Measurements from ENCODE around the gene CYTH3.
"Not testable (repeated sequence)": the region's sequence is repeated elsewhere in the genome, so short reads cannot be mapped to it uniquely, and the experiment has no call there.

The CYTH3 gene, protein sequence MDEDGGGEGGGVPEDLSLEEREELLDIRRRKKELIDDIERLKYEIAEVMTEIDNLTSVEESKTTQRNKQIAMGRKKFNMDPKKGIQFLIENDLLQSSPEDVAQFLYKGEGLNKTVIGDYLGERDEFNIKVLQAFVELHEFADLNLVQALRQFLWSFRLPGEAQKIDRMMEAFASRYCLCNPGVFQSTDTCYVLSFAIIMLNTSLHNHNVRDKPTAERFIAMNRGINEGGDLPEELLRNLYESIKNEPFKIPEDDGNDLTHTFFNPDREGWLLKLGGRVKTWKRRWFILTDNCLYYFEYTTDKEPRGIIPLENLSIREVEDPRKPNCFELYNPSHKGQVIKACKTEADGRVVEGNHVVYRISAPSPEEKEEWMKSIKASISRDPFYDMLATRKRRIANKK

DNA sequence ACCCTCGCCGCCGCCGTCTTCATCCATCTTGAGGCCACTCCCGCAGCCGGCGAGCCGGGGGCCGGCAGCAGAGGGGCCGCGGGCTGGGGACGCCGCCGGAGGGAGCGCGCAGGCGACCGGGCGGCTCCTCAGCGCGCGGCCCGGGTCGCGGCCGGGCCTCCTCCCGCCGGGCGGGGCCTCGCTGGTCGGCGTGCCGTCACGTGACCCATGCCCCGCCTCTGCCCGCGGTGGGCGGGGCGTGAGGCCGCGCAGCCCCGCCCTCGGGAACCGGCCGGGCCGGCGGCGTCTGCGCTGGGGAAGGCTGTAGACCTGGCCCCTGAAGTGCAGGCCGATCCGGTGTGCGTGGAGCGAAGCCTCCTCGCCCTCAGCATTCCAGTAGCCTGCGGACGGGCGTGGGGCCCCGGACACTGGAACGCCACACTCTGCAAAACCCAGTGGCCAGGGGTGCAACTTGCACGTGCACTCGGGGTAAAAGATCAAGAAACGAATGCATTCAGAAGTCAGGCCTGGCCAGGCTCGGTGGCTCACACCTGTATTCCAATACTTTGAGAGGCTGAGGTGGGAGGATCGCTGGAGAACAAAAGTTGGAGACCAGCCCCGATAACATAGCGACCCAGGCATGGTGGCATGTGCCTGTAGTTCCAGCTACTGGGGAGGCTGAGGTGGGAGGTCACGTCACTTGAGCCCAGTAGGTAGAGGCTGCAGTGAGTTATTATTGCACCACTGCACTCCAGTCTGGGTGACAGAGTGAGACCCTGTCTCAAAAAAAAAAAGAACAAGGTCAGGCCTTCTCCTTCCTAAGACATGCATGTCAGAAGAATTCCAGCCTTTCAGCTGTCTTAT is at the start of gene CYTH3:
TSS of gene CYTH3 (minus strand) at position 144 of the 843 bp plus-strand sequence. CDS start at position 27, 117 bp downstream.
- Histone ChIP-seq H3K4me3 (ENCODE audit: low read length in 2 of 2) (peak within 1 kb of the TSS; percentile 85 to 89), H3K27ac (ENCODE audit: low read length) (peak within 1 kb of the TSS; percentile 37), H3K9ac (ENCODE audit: low read length in 2 of 2) (peak within 1 kb of the TSS; percentile 70 to 78), H3K27me3 (ENCODE audit: control insufficient read depth in 1 of 2, insufficient read depth in 2 of 2, low read length in 2 of 2) (no peaks in the 10 kb centered on the region), H3K4me1 (ENCODE audit: control insufficient read depth, insufficient read depth, low read length) (peaks cover 25% of the 10 kb centered on the region), H3K9me3 (ENCODE audit: control insufficient read depth in 2 of 2, low read length in 2 of 2) (no peaks in the 10 kb centered on the region), H3K36me3 (ENCODE audit: control insufficient read depth in 2 of 2, insufficient read depth in 2 of 2, low read length in 2 of 2) (no peaks in the 10 kb centered on the region)

DNA sequence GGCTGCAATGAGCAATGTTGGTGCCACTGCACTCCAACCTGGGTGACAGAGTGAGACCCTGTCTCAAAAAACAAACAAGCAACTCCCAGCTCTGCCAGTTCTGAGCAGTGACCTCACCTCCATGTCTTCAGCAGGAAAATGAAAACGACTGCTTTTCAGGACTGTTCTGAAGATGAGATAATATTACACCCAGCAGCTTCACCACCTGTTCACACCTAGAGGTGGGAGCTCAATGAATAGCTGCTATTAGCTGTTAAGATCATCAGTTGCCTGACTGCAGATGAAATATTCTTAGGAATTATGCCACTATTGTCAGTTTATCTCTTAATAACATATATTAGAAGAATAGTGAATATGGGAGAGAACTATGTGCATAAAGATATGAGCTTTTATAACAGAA is 48.4 kb upstream of the CYTH3 start:
- Histone ChIP-seq H3K27me3 (ENCODE audit: control insufficient read depth in 1 of 2, insufficient read depth in 2 of 2, low read length in 2 of 2) (no peaks in the 10 kb centered on the region), H3K4me1 (ENCODE audit: control insufficient read depth, insufficient read depth, low read length) (no peaks in the 10 kb centered on the region), H3K9me3 (ENCODE audit: control insufficient read depth in 2 of 2, low read length in 2 of 2) (no peaks in the 10 kb centered on the region), H3K4me3 (ENCODE audit: low read length in 2 of 2) (no peak overlapping the region), H3K9ac (ENCODE audit: low read length in 2 of 2) (no peak overlapping the region), H3K36me3 (ENCODE audit: control insufficient read depth in 2 of 2, insufficient read depth in 2 of 2, low read length in 2 of 2) (no peaks in the 10 kb centered on the region), H3K27ac (ENCODE audit: low read length) (no peak overlapping the region)

DNA sequence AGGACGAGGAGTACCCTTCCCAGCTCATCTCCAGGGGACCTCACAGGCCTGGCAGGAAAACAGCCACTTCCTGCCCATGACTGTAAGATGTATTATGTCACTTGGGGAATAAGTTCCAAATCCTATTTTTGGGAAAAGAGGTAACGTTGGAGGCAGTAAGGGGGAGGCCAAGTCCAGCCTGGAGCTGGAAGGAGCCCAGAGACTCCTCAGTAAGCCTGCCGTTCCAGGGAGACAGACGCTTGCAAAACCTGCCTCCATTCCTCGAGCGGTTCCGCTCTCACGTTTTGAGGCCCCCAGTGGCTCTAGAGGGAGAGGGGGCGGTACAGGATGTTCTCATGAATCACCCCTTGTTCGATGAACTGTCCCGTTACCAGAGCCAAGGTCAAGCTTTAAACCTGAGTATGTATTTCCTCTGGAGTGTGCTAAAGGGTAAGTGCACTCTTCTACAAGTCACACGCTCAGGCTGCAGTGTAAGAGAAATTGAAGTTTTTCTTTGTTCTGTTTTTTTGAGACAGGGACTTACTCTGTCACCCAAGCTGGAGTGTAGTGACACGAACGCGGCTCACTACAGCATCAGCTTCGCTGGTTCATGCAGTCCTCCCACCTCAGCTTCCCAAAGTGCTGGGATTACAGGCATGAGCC is 45.5 kb upstream of the CYTH3 start:
- no peaks in the 10 kb centered on the region for H3K9me3 ChIP-seq (ENCODE audit: control insufficient read depth in 2 of 2, low read length in 2 of 2)
- H3K4me1 ChIP-seq (ENCODE audit: control insufficient read depth, insufficient read depth, low read length) = no peaks in the 10 kb centered on the region
- peak overlapping the region in 1 of 2 donors; percentile 29 for H3K4me3 ChIP-seq (ENCODE audit: low read length in 2 of 2)
- no peak overlapping the region for H3K27ac ChIP-seq (ENCODE audit: low read length)
- no peaks in the 10 kb centered on the region for H3K36me3 ChIP-seq (ENCODE audit: control insufficient read depth in 2 of 2, insufficient read depth in 2 of 2, low read length in 2 of 2)
- no peak overlapping the region for H3K9ac ChIP-seq (ENCODE audit: low read length in 2 of 2)
- H3K27me3 ChIP-seq (ENCODE audit: control insufficient read depth in 1 of 2, insufficient read depth in 2 of 2, low read length in 2 of 2) = no peaks in the 10 kb centered on the region

DNA sequence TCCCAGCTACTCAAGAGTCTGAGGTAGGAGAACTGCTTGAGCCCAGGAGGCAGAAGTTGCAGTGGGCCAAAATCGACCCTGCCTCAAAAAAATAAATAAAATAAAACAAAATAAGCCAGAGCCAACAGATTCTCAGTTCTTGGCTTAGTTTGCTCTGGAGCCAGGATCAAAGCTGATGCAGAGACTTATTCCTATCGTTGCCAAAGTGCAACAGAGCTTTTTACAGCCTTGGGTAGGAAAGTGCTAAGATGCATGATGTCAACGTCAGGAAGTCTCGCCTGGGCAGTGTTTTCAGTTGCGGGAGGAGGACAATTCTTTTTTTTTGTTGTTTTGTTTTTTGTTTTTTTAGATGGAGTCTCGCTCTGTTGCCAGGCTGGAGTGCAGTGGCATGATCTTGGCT is 43.8 kb upstream of the CYTH3 start:
- Histone ChIP-seq H3K9ac (ENCODE audit: low read length in 2 of 2) (no peak overlapping the region), H3K27me3 (ENCODE audit: control insufficient read depth in 1 of 2, insufficient read depth in 2 of 2, low read length in 2 of 2) (no peaks in the 10 kb centered on the region), H3K27ac (ENCODE audit: low read length) (no peak overlapping the region), H3K36me3 (ENCODE audit: control insufficient read depth in 2 of 2, insufficient read depth in 2 of 2, low read length in 2 of 2) (no peaks in the 10 kb centered on the region), H3K9me3 (ENCODE audit: control insufficient read depth in 2 of 2, low read length in 2 of 2) (no peaks in the 10 kb centered on the region), H3K4me1 (ENCODE audit: control insufficient read depth, insufficient read depth, low read length) (no peaks in the 10 kb centered on the region), H3K4me3 (ENCODE audit: low read length in 2 of 2) (no peak overlapping the region)

DNA sequence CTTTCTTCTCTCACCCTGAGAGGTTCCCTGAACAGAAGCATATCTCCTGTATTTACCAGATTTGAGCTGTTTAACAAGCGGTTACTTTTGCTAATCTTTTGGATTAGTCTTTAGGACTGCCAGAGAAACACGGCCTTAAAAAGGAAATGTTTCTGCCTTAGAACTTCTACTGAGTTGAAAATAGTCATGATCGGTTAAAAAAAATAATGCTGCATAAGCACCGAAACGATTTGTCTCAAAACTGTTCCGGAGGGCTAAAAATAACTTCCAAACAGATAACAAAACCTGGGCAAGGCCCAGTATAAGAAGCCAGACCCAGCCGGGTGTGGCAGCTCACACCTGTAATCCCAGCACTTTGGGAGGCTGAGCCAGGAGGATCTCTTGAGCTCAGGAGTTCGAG is 43.3 kb upstream of the CYTH3 start:
- Histone ChIP-seq H3K27me3 (ENCODE audit: control insufficient read depth in 1 of 2, insufficient read depth in 2 of 2, low read length in 2 of 2) (no peaks in the 10 kb centered on the region), H3K9ac (ENCODE audit: low read length in 2 of 2) (no peak overlapping the region), H3K27ac (ENCODE audit: low read length) (no peak overlapping the region), H3K4me1 (ENCODE audit: control insufficient read depth, insufficient read depth, low read length) (no peaks in the 10 kb centered on the region), H3K4me3 (ENCODE audit: low read length in 2 of 2) (no peak overlapping the region), H3K9me3 (ENCODE audit: control insufficient read depth in 2 of 2, low read length in 2 of 2) (no peaks in the 10 kb centered on the region), H3K36me3 (ENCODE audit: control insufficient read depth in 2 of 2, insufficient read depth in 2 of 2, low read length in 2 of 2) (no peaks in the 10 kb centered on the region)

DNA sequence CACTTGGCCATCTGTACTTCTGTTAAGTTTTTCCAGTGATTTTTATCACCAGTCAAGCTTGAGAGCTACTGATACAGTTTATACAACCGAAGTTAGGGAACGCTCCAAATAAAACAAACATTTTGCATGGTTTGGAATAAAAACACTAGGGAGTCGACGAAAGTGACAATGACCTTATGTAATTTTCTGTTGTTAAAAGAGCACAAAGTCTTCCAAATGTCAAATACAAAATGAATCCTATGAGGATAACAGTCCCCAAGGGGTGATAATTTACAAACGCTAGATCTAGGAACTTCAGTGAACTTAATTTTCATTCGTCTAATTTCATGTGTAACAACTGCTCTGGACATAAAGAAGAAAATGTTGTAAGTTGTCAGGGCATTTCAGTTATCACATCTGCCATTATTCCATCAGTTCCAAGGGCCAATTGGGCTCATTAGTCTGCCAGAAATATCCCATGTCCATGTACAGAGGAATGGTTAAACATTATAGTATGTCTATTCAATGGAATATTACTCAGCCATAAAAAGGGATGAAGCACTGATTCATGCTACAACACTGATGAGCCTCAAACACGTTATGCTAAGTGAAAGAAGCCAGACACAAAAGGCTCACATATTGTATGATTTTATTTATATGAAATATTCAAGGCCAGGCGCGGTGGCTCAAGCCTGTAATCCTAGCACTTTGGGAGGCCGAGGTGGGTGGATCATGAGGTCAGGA is 38.0 kb upstream of the CYTH3 start:
- no peaks in the 10 kb centered on the region for H3K27me3 ChIP-seq (ENCODE audit: control insufficient read depth in 1 of 2, insufficient read depth in 2 of 2, low read length in 2 of 2)
- H3K36me3 ChIP-seq (ENCODE audit: control insufficient read depth in 2 of 2, insufficient read depth in 2 of 2, low read length in 2 of 2) = no peaks in the 10 kb centered on the region
- no peaks in the 10 kb centered on the region for H3K9me3 ChIP-seq (ENCODE audit: control insufficient read depth in 2 of 2, low read length in 2 of 2)

DNA sequence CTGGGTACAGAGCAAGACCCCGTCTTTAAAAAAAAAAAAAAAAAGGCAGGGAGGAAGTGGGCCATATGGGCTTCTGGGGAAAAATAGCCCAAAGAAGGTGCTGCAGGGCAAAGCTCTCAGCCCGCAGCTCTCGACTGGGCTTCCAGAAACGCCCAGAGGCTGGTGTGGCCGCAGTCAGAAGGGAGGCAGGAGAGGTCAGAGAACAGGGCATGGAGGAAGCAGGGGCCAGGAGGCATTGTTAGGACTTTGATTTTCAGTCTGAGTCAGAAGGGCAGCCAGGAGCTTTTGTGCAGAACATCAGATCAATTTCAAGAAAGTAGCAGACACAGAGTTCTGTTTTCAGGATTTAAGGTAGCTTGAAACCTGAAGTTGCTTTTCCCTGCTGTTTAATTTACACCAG is 35.3 kb upstream of the CYTH3 start:
- no peak overlapping the region for H3K27ac ChIP-seq (ENCODE audit: low read length)

More for the DNA sequence above, 38.0 kb upstream of the CYTH3 start:
- H3K4me3 ChIP-seq (ENCODE audit: low read length in 2 of 2) = no peak overlapping the region
- no peak overlapping the region for H3K27ac ChIP-seq (ENCODE audit: low read length)
- H3K4me1 ChIP-seq (ENCODE audit: control insufficient read depth, insufficient read depth, low read length) = peaks cover 2% of the 10 kb centered on the region
- H3K9ac ChIP-seq (ENCODE audit: low read length in 2 of 2) = no peak overlapping the region

DNA sequence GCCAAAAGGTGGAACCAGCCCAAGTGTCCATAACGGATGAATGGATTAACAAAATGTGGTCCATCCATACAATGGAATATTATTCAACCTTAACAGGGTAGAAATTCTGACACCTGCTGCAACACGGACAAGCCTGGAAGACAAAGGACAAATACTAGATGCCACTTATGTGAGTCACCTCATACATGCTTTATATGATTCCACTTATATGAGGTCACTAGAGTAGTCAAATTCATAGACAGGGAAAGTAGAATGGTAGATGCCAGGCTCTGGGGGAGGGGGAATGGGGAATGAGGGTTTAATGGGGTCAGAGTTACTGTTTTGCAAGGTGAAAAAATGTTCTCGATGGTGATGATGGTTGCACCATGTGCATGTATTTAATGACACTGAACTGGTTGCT is 34.0 kb upstream of the CYTH3 start:
- H3K9me3 ChIP-seq (ENCODE audit: control insufficient read depth in 2 of 2, low read length in 2 of 2) = no peaks in the 10 kb centered on the region

More for the DNA sequence above, 35.3 kb upstream of the CYTH3 start:
- H3K4me3 ChIP-seq (ENCODE audit: low read length in 2 of 2) = no peak overlapping the region
- no peaks in the 10 kb centered on the region for H3K36me3 ChIP-seq (ENCODE audit: control insufficient read depth in 2 of 2, insufficient read depth in 2 of 2, low read length in 2 of 2)
- no peaks in the 10 kb centered on the region for H3K9me3 ChIP-seq (ENCODE audit: control insufficient read depth in 2 of 2, low read length in 2 of 2)
- H3K9ac ChIP-seq (ENCODE audit: low read length in 2 of 2) = no peak overlapping the region
- peaks cover 2% of the 10 kb centered on the region for H3K4me1 ChIP-seq (ENCODE audit: control insufficient read depth, insufficient read depth, low read length)
- no peaks in the 10 kb centered on the region for H3K27me3 ChIP-seq (ENCODE audit: control insufficient read depth in 1 of 2, insufficient read depth in 2 of 2, low read length in 2 of 2)

DNA sequence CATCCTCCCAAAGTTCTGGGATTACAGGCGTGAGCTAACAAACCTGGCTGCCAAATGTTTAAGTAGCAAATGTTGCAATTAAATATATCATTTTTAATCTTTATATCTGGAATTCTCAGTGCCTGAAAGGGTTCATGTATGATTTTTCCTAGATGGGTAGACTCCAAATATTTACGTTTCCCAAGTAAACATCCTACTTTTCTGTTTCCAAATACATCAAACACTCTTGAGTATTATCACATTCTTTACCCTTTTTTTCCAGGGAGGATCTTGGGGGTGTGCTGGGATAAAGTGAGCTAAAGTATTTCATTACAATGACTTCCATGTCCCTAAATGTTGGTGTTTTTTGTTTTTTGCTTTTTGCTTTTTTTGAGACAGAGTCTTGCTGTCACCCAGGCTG is 32.9 kb upstream of the CYTH3 start:
- H3K36me3 ChIP-seq (ENCODE audit: control insufficient read depth in 2 of 2, insufficient read depth in 2 of 2, low read length in 2 of 2) = no peaks in the 10 kb centered on the region
- no peaks in the 10 kb centered on the region for H3K9me3 ChIP-seq (ENCODE audit: control insufficient read depth in 2 of 2, low read length in 2 of 2)
- H3K27ac ChIP-seq (ENCODE audit: low read length) = no peak overlapping the region
- H3K4me3 ChIP-seq (ENCODE audit: low read length in 2 of 2) = no peak overlapping the region
- peaks cover 2% of the 10 kb centered on the region for H3K4me1 ChIP-seq (ENCODE audit: control insufficient read depth, insufficient read depth, low read length)
- H3K27me3 ChIP-seq (ENCODE audit: control insufficient read depth in 1 of 2, insufficient read depth in 2 of 2, low read length in 2 of 2) = no peaks in the 10 kb centered on the region
- no peak overlapping the region for H3K9ac ChIP-seq (ENCODE audit: low read length in 2 of 2)

More for the DNA sequence above, 34.0 kb upstream of the CYTH3 start:
- Histone ChIP-seq H3K27ac (ENCODE audit: low read length) (no peak overlapping the region), H3K4me1 (ENCODE audit: control insufficient read depth, insufficient read depth, low read length) (peaks cover 2% of the 10 kb centered on the region), H3K4me3 (ENCODE audit: low read length in 2 of 2) (no peak overlapping the region), H3K9ac (ENCODE audit: low read length in 2 of 2) (no peak overlapping the region), H3K27me3 (ENCODE audit: control insufficient read depth in 1 of 2, insufficient read depth in 2 of 2, low read length in 2 of 2) (no peaks in the 10 kb centered on the region), H3K36me3 (ENCODE audit: control insufficient read depth in 2 of 2, insufficient read depth in 2 of 2, low read length in 2 of 2) (no peaks in the 10 kb centered on the region)

DNA sequence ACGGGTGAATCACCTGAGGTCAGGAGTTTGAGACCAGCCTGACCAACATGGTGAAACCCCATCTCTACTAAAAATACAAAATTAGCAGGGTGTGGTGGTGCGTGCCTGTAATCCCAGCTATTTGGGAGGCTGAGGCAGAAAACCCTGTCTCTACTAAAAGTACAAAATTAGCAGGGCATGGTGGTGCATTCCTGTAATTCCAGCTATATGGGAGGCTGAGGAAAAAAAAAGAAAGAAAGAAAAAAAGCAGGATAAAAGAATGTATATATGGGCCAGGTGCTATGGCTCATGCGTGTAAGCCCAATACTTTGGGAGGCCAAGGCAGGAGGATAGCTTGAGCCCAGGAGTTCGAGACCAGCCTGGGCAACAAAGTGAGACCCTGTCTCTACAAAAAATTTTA is 29.0 kb upstream of the CYTH3 start:
- not testable (repeated sequence) for H3K36me3 ChIP-seq (ENCODE audit: control insufficient read depth in 2 of 2, insufficient read depth in 2 of 2, low read length in 2 of 2); H3K9ac ChIP-seq (ENCODE audit: low read length in 2 of 2); H3K27me3 ChIP-seq (ENCODE audit: control insufficient read depth in 1 of 2, insufficient read depth in 2 of 2, low read length in 2 of 2); H3K9me3 ChIP-seq (ENCODE audit: control insufficient read depth in 2 of 2, low read length in 2 of 2); H3K4me1 ChIP-seq (ENCODE audit: control insufficient read depth, insufficient read depth, low read length); H3K27ac ChIP-seq (ENCODE audit: low read length); H3K4me3 ChIP-seq (ENCODE audit: low read length in 2 of 2)

Measured in stomach smooth muscle (tissue), 2 donors.